ENCODE data around the gene TMEM269.

DNA sequence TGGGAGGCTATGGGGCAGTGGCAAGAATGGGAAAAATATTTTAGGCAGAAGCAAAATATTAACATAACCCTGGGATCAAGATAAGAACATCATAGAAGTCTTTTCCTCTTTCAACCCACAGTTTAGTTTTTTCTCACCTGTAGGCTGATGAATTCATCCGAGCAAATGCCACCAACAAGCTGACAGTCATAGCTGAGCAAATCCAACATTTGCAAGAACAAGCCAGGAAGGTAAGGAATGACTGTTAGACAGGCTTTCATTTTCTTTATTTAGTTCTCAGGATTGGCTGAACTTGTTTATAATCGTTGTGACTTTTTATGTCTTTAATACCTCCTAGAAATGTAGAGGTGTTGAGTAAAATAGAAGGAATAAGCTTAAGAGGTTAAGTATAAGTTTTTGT lies 11.4 kb upstream of the TMEM269 start:
- TF ChIP-seq, protein P1, sequence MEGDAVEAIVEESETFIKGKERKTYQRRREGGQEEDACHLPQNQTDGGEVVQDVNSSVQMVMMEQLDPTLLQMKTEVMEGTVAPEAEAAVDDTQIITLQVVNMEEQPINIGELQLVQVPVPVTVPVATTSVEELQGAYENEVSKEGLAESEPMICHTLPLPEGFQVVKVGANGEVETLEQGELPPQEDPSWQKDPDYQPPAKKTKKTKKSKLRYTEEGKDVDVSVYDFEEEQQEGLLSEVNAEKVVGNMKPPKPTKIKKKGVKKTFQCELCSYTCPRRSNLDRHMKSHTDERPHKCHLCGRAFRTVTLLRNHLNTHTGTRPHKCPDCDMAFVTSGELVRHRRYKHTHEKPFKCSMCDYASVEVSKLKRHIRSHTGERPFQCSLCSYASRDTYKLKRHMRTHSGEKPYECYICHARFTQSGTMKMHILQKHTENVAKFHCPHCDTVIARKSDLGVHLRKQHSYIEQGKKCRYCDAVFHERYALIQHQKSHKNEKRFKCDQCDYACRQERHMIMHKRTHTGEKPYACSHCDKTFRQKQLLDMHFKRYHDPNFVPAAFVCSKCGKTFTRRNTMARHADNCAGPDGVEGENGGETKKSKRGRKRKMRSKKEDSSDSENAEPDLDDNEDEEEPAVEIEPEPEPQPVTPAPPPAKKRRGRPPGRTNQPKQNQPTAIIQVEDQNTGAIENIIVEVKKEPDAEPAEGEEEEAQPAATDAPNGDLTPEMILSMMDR (conservative IDR thresholded peaks at IDR 0.05; ENCODE audit: low read depth, low read length): no peak
- no peak for TF ChIP-seq EZH2 (IDR thresholded peaks at IDR 0.05; ENCODE audit: borderline replicate concordance, low read depth, low read length, poor library complexity, severe bottlenecking)

Data from A673 (cell line).